Measurements from ENCODE around the gene TACC2.

DNA sequence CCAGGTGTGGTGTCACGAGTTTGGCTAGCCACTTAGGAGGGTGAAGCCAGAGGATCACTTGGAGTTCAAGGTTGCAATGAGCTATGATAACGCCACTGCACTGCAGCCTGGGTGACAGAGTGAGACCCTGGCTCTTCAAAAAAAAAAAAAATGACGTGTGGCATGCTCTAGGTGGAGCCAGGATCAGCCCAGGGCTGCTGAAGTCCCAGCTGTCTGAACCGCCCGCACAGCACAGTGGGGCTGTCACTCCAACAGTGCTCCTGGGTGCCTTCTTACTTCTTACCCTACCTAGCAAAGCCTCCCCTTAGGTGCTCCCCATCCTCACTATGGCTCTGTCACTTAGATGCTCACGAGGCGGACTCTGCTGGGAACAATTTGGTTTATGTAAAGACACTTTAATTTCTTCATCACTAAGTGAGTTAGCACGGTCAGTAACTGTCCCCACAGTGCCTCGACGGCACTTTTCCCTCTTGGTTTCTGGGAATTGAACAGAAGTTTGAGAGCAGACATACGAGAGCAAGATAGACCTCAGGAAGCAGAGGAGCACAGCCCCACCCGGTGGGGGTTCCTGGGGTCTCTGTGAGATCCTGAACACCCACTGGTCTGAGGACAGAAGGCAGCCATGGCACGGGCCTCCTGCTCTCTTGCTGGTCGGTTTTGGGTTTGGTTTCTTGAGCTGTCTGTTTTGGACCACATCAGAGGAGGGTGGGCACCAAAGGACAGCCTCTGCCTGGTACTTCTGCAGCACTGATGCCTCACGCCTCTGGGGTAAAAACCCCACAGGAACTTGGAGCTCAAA, 215.9 kb downstream of the TACC2 start:
- TF ChIP-seq CTCF (IDR thresholded peaks at IDR 0.05) (no peak), POLR2AphosphoS5 (IDR thresholded peaks at IDR 0.05) (no peak), POLR2A (IDR thresholded peaks at IDR 0.05) (no peak)

Data from suprapubic skin (tissue), 4 donors.